Measurements from ENCODE around the gene UGT1A5.
"Not testable (repeated sequence)": the region's sequence is repeated elsewhere in the genome, so short reads cannot be mapped to it uniquely, and the experiment has no call there.

UGT1A5 gene

GRCh38 chr2:233713262-233713615 lies 532 bp downstream of the UGT1A5 start:
- in situ Hi-C loops (cut with HindIII; ENCODE audit: low sequenced_read_pairs), result no loop called here
- H3K4me3 ChIP-seq (ENCODE audit: low read depth, low read length), result no peak overlapping the region
- DNase-seq (ENCODE audit: low read depth, low spot score), result no peak
- TF ChIP-seq CTCF (IDR thresholded peaks at IDR 0.05; ENCODE audit: low read depth, low read length), result no peak

GRCh38 chr2:233714121-233714520 lies 1.4 kb downstream of the UGT1A5 start:
- DNase-seq (ENCODE audit: low read depth, low spot score), result no peak
- in situ Hi-C loops (cut with HindIII; ENCODE audit: low sequenced_read_pairs), result no loop called here
- TF ChIP-seq CTCF (IDR thresholded peaks at IDR 0.05; ENCODE audit: low read depth, low read length), result no peak
- H3K4me3 ChIP-seq (ENCODE audit: low read depth, low read length), result no peak overlapping the region

- in situ Hi-C loops (cut with HindIII; ENCODE audit: low sequenced_read_pairs), result no loop called here
- no peak for TF ChIP-seq CTCF (IDR thresholded peaks at IDR 0.05; ENCODE audit: low read depth, low read length)
- no peak for DNase-seq (ENCODE audit: low read depth, low spot score)
- H3K4me3 ChIP-seq (ENCODE audit: low read depth, low read length), result no peak within 1 kb of the TSS
These were observed 5.8 kb downstream of the UGT1A5 start, which contains the start of gene UGT1A4 for GRCh38 chr2:233718552-233718951. Gene UGT1A4 (plus strand): TSS chr2:233718736. CDS start chr2:233718821, 85 bp downstream.

- DNase-seq (ENCODE audit: low read depth, low spot score), result no peak
- no peak within 1 kb of the TSS for H3K4me3 ChIP-seq (ENCODE audit: low read depth, low read length)
- in situ Hi-C loops (cut with HindIII; ENCODE audit: low sequenced_read_pairs), result no loop called here
- TF ChIP-seq CTCF (IDR thresholded peaks at IDR 0.05; ENCODE audit: low read depth, low read length), result no peak
These were observed 16.1 kb downstream of the UGT1A5 start, which contains the start of gene UGT1A3 for GRCh38 chr2:233728723-233729301. Gene UGT1A3 (plus strand): TSS chr2:233729042. CDS start chr2:233729127, 85 bp downstream.

GRCh38 chr2:233736868-233737653 lies 24.4 kb downstream of the UGT1A5 start:
- H3K4me3 ChIP-seq (ENCODE audit: low read depth, low read length); DNase-seq (ENCODE audit: low read depth, low spot score); in situ Hi-C loops (cut with HindIII; ENCODE audit: low sequenced_read_pairs): not testable (repeated sequence)

GRCh38 chr2:233740870-233741269 lies 28.2 kb downstream of the UGT1A5 start:
- no peak overlapping the region for H3K4me3 ChIP-seq (ENCODE audit: low read depth, low read length)
- TF ChIP-seq CTCF (IDR thresholded peaks at IDR 0.05; ENCODE audit: low read depth, low read length), result no peak
- in situ Hi-C loops (cut with HindIII; ENCODE audit: low sequenced_read_pairs), result no loop called here
- DNase-seq (ENCODE audit: low read depth, low spot score), result no peak

All from astrocyte of the spinal cord (primary cell).